Stimulated activated CD4-positive, alpha-beta T cell treated with anti-CD3 and anti-CD28 coated beads, Interleukin-15, amount 100 ng/mL, for 48 hours (primary cell): ENCODE data around the gene DNAJA2.
"Not testable (repeated sequence)": the region's sequence is repeated elsewhere in the genome, so short reads cannot be mapped to it uniquely, and the experiment has no call there.

ENCODE experiments used
- DNase-seq, 2 donors: peaks; one replicate each; pipeline ENCODE4 v3.0.0-alpha.2; 2020; ENCODE audit warnings: low read depth in 2 of 2

The DNAJA2 gene

DNA sequence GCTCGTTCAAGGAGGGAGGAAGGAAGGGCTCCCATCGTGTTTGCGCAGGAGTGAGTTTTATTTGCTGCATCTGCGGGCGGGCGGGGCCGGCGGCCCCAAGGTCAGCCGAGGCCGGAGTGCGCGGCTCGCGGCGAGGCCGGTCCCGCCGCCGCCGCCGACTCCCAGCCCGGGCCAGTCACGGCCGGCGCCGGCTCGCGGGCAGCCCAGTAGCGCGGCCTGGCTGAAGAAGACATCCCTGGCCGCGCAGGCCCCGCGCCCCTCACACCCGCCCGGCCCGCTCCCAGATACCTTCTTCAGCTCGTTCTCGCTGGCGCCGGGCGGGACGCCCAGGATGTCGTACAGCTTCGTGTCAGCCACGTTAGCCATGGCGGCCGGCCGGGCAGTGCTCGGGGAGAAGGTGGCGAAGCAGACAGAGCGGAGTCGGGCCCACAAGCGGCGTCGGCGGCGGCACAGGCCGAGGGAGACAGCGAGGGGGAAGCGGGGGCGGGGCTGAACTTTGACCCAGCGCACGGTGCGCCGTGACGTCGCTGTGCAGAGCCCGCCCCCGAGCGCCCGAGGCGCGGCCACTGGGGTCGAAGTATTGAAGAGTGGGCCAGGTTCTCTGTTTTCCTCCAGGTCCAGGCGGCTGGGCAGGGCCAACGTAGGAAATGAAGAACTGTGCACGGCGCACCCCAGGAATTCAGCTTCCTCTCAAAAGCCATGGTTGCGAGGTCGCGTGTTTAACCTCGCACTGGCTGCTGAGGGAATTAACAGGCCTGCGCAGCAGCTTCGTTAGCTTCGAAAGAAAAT is at the start of gene DNAJA2:
Gene DNAJA2 (minus strand): TSS at position 468 of the 789 bp plus-strand sequence. CDS start 102 bp downstream, at position 366.
- peak; percentile 87 to 92 for DNase-seq

DNA sequence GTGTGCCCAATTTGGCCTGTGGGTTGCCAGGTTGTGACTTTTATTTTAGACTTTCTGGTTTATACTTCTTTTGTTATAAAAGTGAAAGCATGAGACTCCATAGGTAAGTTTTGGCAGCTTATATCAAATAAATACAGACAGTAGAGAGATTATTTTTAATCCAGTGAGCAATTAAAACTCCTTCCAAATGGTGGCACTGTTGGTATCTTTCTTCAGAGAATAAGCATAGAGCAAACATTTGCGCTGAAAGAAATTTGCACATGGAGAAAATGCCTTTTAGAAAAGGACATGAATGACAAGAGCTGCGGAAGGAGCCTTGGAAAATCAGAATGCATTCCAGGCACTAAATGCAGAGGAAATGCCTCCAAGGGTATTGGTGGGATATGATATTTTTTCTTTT is 46.1 kb upstream of the DNAJA2 start:
- no peak for DNase-seq

DNA sequence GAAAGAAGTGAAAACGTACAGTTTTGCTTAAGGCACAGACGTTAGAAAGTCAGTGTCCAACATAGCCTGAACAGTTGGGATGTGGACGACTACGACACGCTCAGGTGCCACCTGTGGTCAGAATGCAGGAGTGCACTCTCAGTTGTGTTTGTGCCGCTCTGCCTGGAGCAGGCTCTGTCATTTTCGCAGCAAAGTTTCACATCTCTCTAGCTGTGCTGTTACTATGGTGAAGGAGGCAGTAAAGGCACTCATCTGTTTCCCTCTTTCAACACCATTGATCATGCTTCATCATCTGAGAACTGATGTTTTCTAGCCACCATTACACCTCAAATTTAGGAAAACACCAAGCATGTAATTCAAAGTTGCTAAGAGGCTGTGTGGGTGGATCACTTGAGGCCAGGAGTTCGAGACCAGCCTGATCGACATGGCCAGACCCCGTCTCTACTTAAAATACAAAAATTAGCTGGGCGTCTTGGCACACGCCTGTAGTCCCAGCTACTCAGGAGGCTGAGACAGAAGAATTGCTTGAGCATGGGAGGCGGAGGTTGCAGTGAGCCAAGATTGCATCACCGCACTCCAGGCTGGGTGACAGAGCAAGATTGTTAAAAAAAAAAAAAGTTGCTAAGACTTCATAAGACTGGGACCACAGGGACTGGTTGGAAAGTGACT is 44.9 kb upstream of the DNAJA2 start:
- peak; percentile 32 to 33 for DNase-seq

DNA sequence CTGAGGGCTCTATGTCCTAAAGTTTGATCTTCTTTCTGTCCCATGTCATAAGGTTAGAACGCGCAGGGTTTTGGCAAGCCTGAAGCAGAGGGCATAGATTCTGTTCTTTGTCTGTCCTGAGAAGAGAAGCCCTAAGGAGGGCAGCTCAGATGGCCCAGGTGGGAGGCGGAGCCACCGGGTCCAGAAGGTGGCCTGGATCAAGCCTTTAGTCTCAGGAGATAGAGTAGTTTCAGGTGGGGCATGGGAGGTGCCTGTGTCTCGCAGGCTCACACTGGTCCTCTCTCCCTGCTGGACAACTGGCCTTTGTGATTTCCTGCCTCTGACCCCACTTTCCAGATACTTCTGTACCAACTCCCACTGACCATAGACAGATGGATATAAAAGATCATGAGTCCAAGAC is 44.2 kb upstream of the DNAJA2 start:
- no peak for DNase-seq

DNA sequence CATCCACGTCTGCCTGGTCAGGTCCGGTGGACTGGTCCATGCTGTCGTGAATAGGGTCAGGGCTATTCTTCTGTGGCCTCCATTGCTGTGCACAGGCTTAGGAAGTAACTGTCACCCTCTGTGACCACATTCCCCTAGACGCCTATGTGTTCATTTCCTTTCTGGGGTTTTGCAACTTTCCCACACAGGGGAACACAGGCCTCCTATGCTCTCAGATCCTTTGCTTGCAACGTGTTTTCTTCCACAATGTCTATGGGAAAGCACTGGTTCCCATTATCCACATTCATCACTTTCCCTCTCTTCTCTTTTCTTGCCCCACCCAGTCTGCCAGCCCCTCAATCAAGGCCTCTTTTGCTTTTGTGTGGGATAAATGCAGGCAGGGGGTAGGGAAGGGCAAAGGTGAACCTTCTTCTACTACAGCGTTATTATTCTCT is 43.2 kb upstream of the DNAJA2 start:
- DNase-seq: no peak

DNA sequence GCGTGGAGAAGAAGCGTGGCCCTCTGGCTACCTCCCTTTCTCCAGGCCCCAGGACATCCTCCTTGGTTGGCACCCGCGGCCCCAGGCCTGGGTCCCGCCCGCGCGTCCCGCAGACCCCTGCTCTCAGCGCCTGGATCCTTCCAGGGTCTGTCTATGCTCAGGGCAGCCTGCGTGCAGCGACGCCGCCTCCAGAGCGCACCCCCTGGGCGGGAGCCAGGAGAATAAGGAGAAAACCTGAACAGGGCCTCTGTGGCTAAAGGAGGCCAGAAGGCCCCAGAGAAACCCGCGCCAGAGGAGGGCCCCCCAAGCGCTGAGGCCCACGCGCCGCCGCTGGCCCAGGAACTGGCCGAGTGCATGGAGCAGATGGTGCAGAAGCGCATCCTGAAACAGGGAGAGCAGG is 40.4 kb upstream of the DNAJA2 start:
- DNase-seq: no peak

DNA sequence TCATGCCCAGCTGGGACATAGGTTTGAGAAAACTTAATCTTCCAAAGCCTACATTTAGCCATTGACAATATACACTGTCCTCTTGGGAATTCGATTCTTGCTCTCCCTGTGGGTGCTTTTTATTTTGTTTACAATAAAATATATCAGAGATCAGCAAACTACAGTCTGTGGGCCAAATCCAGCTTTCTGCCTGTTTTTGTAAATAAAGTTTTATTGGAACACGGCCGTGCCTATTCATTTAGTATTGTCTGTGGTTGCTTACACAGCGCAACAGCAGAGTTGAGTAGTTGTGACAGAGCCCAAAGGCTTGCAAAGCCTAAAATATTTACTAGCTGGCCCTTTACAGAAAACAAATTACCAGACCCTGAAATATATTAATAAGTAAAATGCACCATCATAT is 39.7 kb upstream of the DNAJA2 start:
- no peak for DNase-seq

DNA sequence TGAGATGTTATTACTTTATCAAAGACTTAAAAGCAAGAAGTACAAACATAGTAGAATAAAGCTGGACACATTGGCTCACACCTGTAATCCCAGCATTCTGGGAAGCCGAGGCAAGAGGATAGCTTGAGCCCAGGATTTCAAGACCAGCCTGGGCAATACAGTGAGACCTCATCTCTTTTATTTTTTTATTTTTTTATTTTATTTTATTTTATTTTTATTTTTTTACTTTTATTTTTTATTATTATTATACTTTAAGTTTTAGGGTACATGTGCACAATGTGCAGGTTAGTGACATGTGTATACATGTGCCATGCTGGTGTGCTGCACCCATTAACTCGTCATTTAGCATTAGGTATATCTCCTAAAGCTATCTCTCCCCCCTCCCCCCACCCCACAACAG is 37.3 kb upstream of the DNAJA2 start:
- DNase-seq: not testable (repeated sequence)

DNA sequence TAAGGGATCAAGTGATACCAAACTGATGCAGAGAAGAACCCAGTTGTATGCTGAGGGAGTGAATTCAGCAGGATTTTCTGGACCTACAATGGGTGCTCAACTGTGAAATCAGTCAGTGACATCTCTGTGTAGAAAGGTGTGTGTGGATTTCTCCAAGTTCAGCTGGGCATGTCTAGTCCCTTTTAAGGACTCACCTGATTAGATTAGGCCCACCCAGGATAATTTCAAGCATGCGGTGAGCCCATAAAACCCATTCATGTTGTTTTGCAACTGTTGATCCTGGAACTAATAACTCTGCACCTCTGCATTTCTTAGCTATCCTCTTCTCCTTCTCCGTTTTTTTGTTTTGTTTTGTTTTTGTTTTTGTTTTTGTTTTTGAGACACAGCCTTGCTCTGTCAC is 35.1 kb upstream of the DNAJA2 start:
- no peak for DNase-seq

DNA sequence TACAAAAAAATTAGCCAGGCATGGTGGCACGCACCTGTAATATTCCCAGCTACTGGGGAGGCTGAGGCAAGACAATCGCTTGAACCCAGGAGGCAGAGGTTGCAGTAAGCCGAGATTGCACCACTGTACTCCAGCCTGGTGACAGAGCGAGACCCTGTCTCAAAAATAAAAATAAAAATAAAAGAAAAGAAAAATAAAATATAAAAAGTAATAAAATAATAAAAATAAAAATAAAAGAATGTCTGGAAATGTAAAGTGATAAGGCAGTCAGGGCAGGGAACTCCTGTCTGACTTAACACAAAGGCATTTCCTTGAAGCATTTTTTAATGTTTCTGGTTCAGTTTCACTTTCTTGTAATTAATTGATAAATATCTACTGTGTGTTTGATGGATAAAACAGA is 34.7 kb upstream of the DNAJA2 start:
- DNase-seq: no peak

DNA sequence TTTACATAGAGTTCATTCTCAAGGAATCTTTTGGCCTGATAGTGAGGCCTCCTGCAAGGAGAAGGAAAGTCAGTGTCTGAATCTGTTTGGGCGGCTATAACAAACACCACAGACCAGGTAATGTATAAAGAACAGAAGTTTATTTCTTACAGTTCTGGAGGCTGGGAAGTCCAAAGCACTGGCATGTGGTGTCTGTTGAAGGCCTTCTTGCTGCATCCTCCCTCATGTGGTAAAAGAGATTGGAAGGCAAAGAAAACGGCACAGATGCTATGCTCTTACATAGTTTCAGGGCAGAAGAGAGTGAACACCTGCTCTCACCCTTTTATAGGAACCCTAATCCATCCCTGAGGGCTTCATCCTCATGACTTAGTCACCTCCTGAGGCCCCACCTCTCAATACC is 31.2 kb upstream of the DNAJA2 start:
- DNase-seq: no peak

DNA sequence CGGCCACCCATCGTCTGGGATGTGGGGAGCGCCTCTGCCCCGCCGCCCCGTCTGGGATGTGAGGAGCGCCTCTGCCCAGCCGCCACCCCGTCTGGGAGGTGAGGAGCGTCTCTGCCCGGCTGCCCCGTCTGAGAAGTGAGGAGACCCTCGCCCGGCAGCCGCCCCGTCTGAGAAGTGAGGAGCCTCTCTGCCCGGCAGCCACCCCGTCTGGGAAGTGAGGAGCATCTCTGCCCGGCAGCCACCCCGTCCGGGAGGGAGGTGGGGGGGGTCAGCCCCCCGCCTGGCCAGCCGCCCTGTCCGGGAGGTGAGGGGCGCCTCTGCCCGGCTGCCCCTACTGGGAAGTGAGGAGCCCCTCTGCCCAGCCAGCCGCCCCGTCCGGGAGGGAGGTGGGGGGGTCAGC is 26.6 kb upstream of the DNAJA2 start:
- not testable (repeated sequence) for DNase-seq

DNA sequence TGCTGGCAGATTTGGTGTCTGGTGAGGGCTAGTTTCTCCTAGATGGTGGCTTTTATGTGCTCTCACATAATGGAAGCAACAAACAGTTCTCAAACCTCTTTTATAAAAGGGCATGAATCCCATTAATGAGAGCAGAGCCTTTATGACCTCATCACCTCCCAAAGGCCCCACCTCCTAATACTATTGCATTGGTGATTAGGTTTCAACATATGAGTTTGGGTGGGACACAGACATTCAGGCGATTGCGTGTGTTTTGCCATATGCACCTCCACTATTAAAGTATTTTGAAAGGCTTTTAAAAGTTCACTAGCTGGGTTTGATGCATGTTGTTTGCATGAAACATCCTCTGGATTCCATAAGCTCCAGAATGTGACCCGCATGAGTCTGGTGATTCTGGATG is 24.4 kb upstream of the DNAJA2 start:
- no peak for DNase-seq

DNA sequence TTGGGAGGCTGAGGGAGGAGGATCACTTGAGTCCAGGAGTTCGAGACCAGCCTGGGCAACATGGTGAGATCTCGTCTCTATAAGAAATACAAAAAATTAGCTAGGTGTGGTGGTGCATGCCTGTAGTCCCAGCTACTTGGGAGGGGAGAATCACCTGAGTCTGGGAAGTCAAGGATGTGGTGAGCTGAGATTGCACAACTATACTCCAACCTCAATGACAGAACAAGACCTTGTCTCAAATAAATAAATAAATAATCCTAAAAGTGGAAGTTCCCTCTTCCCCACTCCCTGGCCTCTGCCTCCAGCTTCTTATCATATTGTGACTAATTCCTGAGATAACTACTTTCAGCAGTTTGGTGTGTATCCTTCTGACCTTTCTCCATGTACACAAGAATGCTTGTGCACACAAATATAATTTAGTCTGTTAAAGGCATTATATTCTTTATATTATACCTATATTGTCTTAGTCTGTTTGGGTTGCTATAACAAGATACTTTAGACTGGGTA is 23.5 kb upstream of the DNAJA2 start:
- DNase-seq: no peak

DNA sequence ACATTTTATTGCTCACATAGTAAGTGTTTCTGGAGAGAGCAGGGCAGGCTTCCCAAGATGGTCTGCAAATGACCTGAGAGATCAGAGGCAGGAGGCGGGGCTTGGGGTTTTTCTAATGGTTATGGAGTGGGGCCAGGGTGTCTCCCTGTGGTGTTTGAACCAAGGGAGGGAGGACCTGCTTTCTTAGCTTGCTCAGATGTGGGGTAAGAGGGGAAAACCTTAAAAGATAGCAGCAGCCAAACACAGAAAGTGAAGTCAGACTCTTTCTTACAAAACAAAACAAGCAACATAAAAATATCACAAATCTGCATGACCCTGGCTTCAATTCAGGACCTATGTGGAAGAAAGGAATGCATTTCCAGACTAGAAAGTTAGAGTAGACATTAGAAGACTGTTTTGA is 22.9 kb upstream of the DNAJA2 start:
- DNase-seq: no peak

DNA sequence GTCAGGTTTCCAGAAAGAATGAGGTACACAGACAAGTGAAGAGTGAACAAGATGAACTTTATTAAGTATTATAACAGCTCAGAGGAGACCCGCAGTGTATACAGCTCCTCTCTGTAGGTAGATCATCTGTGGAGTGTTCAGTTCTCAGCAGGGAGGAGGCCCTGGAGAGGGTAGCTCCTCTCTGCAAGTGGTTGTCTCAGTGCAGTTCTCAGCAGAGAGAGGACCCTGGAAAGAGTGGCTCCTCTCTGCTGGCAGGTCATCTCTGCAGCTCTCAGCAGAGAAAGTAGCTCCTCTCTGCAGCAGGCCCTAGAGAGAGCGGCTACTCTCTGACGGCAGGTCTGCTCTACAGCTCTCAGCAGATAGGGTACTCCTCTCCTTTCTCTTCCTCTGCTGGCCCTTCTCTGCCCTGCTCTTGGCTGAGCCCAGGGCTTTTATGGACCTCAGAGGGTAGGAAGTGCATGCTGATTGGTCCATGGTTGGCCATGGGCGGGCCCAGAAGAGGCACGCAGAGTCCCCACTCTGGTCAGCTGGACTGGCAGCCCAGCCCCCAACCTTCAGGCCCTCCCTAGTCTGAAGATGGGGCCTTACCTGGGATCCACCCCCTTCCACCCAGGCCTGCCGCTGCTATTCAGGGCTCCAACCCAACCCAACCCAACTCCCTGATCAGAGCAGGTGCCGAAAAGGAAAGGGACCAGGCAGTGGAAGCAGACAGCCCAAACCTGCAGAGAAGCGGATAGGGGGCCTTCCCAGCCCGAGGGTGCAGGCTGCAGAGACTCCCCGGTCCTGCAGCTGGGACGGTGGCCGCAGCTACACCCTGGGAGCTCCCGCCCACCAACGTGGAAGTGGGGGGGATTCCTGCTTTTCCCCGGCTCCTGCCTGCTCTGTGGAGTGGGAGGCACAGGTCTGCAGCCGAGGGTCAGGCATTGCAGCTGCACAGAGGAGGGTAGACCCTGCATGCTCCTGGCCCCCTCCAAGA is 18.5 kb upstream of the DNAJA2 start:
- DNase-seq: no peak

DNA sequence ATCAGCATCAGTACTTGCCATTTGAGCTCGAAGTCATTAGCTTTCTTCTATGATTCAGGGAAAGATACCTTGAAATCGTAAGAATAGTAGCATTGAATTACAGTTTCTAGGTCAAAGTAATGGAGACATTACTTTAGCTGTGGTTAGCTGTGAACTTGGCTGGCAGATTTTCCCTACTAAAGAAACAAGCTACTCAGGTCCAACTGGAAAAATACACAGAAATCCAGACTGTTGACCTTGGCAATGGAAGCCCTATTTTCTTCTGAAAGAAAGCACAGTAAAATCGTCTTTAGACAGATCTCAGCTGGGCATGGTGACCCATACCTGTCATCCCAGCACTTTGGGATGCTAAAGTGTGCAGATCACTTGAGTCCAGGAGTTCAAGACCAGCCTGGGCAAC is 13.4 kb upstream of the DNAJA2 start:
- DNase-seq: no peak

DNA sequence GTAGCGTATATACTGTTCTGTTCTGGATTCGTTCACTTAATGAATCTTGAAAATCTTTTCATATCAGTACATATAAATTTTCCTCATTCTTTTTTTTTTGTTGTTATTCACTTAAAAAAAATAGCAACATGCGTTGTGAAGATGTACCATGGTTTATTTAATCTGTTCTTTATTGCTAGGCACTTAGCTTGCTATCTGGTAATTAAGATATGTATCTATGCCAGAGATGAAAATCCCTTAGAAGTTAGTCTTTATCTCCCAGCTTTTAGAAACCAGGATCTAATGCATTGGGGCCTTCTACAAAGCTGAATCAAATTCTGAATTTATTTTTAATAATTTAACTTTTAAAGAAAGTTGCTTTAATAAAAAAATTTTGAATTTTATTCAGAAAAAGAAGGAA is 13.0 kb upstream of the DNAJA2 start:
- no peak for DNase-seq

DNA sequence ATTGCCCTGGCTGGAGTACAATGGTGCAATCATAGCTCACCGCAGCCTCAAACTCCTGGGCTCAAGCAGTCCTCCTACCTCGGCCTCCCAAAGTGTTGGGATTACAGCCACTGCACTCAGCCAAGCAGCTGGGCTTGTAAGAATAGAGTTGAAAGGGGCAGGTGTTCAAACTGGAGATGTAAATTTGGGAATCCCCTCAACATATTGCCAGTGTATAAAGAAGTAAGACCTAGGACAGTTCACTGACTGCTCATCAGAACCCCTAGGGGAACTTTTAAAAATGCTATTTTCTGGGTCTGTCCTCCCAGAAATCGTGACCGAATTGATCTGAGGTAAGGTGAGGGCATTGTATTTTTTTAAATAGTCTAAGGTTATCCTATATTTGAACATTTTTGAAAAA is 8.9 kb upstream of the DNAJA2 start:
- no peak for DNase-seq

DNA sequence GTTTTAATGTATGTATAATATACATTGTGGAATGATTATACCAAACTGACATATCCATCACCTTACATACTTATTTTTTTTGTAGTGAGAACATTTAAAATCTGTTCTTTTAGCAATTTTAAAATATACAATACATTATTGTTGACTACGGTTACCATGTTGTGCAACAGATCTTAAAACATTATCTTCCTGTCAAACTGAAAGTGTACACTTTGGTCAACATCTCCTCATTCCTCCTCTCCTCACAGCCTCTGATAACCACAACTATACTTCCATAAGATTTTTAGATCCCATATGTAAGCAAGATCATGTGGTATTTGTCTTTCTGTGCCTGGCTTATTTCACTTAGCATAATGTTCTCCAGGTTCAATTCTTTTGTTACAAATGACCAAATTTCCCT is 7.5 kb upstream of the DNAJA2 start:
- DNase-seq: no peak

DNA sequence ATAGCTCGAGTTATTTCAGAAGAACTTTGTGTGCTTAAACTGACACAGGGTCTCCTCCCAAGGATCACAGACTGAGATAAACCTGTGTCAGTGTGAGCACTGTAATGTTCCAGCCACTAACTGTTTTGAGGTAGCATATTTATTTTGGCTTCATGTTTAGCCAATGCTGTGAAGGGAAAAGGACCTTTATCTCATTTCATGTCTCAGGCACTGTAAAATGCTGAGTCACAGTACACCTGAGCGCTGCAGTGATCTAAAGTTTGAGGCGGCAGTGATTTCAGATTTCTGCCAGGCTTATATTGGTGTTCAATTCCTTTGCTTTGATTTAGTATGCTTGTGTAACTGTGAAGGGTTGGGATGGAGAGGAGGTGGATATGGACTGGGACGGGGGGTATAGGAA is 3.1 kb upstream of the DNAJA2 start:
- no peak for DNase-seq

DNA sequence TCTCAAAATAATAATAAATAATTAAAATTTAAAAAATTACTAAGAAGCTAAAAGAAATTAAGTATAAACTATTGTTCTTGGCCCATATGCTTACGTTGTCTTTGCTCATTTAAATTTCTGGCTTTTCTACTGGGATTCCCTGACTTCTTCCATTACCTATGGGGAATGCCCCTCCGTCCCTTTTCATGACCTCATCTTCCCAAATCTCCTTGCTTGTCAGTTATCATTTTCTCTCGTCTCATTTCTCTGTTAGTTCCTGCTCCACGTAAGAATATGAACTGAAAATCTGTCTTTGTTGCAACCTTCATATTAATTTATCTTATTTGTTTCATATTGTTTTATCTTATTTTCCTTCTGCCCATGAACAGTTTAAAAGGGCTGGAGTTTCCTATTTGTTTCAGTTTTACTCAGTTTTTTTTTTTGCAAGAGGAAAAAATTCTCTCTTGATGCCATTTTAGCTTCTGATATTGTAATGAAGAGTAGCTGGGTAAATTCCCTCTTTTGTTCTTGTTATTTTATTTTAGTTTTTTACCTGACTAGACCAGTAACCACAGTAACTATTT is 2.5 kb upstream of the DNAJA2 start:
- DNase-seq: no peak
